ENCODE measurements around the gene PACRGL. TPM values are rescaled to one million over a fixed set of nuclear protein-coding genes. Genes with fewer than 3 reads are reported as not detected.

The PACRGL gene
- total and polyA plus RNA-seq, 10 of the 15 experiments (the other 5 are each of a cell fraction or from before 2014, with no cell fraction given), result 1.7 to 17.2 (median 7.3) TPM

DNA sequence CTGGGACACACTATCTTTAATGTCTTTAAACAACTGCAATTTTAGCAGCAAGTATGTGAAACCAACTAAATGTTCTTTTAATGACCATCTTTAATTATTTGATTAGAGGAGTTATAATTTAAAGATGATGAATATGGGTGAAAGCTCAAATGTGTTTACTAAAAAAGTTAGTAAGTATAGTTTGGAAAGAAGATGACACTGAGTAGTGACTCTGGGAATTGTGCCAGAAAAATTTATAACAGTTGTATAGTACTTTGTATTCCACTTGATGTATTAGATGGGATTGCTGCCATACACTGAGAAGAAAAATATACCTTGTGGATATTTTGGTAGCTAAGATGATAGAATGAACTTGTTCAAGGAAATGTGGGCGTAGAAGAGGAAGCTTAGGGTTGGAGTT lies 19.5 kb upstream of the PACRGL start (continued):
- TF ChIP-seq, protein P1, sequence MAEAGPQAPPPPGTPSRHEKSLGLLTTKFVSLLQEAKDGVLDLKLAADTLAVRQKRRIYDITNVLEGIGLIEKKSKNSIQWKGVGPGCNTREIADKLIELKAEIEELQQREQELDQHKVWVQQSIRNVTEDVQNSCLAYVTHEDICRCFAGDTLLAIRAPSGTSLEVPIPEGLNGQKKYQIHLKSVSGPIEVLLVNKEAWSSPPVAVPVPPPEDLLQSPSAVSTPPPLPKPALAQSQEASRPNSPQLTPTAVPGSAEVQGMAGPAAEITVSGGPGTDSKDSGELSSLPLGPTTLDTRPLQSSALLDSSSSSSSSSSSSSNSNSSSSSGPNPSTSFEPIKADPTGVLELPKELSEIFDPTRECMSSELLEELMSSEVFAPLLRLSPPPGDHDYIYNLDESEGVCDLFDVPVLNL (IDR thresholded peaks at IDR 0.05; ENCODE audit: low read depth, low read length), result no peak
- TF ChIP-seq CREM (IDR thresholded peaks at IDR 0.05; ENCODE audit: low read depth) (no peak), ZZZ3 (IDR thresholded peaks at IDR 0.05; ENCODE audit: control insufficient read depth, insufficient read length, low read depth) (no peak), SPI1 (IDR thresholded peaks at IDR 0.05; ENCODE audit: borderline replicate concordance, insufficient read depth, low read depth, low read length) (no peak), DPF2 (IDR thresholded peaks at IDR 0.05) (no peak), RFX5 (IDR thresholded peaks at IDR 0.05; ENCODE audit: low read depth, low read length) (no peak), MYB (IDR thresholded peaks at IDR 0.05; ENCODE audit: borderline replicate concordance, low read depth, low read length) (no peak), BMI1 (IDR thresholded peaks at IDR 0.05; ENCODE audit: borderline replicate concordance) (no peak), TCF3 (IDR thresholded peaks at IDR 0.05; ENCODE audit: borderline replicate concordance, insufficient read depth, low read depth, low read length) (no peak), ZNF384 (IDR thresholded peaks at IDR 0.05; ENCODE audit: borderline replicate concordance, low read depth, low read length) (no peak)

DNA sequence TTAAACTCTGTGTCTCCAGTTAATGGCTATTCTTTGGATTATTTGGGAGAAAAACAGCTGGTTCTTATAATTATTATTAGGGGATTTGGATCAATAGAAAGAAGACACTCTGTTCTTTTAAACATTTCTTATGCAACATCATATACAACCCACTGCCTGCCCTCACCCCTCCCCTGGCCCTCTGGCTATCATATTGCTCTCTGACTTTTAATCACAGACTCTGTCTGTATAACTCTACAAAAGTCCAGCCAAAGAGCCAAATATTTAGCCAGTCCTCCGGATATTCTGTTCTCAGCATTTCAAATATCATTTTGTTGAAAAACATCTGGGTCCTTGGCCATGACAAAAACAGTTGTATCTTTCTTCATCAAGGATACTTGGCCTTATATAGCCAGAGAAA lies 19.0 kb upstream of the PACRGL start:
- WGBS (ENCODE audit: insufficient coverage, insufficient replicate concordance, low lambda C conversion rate, missing lambda C conversion rate), result 45% methylated on average over 1 of the region's 1 CpG
- no peaks in the 10 kb centered on the region for H4K20me1 ChIP-seq (ENCODE audit: control insufficient read depth, insufficient read depth)
- H3K4me2 ChIP-seq (ENCODE audit: control insufficient read depth, insufficient read depth), result no peak overlapping the region
- no peaks in the 10 kb centered on the region for H3K36me3 ChIP-seq (ENCODE audit: control insufficient read depth in 2 of 2, insufficient read depth in 2 of 2, low read length in 1 of 2)
- H3K4me3 ChIP-seq, result no peak overlapping the region
- FAIRE-seq, result no peak
- H3K4me1 ChIP-seq (ENCODE audit: control insufficient read depth, insufficient read depth, low read length), result no peaks in the 10 kb centered on the region
- H3K9ac ChIP-seq (ENCODE audit: control insufficient read depth, insufficient read depth, low read length), result no peak overlapping the region
- no peaks in the 10 kb centered on the region for H3K27me3 ChIP-seq (replicated peaks in 1 of 2; ENCODE audit: control insufficient read depth in 2 of 2, insufficient read depth in 2 of 2, low read length in 1 of 2)
- no peak overlapping the region for H2AFZ ChIP-seq (ENCODE audit: control insufficient read depth, low read depth, low read length)
- ATAC-seq, result no peak
- H3K79me2 ChIP-seq (ENCODE audit: control insufficient read depth, insufficient read depth, low read length), result no peaks in the 10 kb centered on the region
- CTCF ChIA-PET, result interaction anchor here (0.8 kb wide), 1 partner anchor 286 kb away, joined by 4 read pairs; no protein-coding TSS in a partner anchor
- in situ Hi-C loops (cut with MboI) (loop anchor here (25.0 kb wide), 1 partner anchor 1444 kb away; no protein-coding TSS in a partner anchor), intact Hi-C loops (cut with micrococcal nuclease; ENCODE audit: unreplicated experiment) (loop anchor here (5.0 to 10.0 kb wide), 2 partner anchors 1456 to 1994 kb away; no protein-coding TSS in a partner anchor)
- BruUV-seq (replicated peaks), result no TSS peak
- H3K9me3 ChIP-seq (replicated peaks; ENCODE audit: control insufficient read depth, insufficient read depth, low read length), result no peaks in the 10 kb centered on the region
- no peak overlapping the region for H3K27ac ChIP-seq (ENCODE audit: control insufficient read depth, insufficient read depth)
- TF ChIP-seq, protein P2, sequence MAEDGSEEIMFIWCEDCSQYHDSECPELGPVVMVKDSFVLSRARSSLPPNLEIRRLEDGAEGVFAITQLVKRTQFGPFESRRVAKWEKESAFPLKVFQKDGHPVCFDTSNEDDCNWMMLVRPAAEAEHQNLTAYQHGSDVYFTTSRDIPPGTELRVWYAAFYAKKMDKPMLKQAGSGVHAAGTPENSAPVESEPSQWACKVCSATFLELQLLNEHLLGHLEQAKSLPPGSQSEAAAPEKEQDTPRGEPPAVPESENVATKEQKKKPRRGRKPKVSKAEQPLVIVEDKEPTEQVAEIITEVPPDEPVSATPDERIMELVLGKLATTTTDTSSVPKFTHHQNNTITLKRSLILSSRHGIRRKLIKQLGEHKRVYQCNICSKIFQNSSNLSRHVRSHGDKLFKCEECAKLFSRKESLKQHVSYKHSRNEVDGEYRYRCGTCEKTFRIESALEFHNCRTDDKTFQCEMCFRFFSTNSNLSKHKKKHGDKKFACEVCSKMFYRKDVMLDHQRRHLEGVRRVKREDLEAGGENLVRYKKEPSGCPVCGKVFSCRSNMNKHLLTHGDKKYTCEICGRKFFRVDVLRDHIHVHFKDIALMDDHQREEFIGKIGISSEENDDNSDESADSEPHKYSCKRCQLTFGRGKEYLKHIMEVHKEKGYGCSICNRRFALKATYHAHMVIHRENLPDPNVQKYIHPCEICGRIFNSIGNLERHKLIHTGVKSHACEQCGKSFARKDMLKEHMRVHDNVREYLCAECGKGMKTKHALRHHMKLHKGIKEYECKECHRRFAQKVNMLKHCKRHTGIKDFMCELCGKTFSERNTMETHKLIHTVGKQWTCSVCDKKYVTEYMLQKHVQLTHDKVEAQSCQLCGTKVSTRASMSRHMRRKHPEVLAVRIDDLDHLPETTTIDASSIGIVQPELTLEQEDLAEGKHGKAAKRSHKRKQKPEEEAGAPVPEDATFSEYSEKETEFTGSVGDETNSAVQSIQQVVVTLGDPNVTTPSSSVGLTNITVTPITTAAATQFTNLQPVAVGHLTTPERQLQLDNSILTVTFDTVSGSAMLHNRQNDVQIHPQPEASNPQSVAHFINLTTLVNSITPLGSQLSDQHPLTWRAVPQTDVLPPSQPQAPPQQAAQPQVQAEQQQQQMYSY (CRISPR knock-in tag; IDR thresholded peaks at IDR 0.05), result no peak
- TF ChIP-seq, protein P3, sequence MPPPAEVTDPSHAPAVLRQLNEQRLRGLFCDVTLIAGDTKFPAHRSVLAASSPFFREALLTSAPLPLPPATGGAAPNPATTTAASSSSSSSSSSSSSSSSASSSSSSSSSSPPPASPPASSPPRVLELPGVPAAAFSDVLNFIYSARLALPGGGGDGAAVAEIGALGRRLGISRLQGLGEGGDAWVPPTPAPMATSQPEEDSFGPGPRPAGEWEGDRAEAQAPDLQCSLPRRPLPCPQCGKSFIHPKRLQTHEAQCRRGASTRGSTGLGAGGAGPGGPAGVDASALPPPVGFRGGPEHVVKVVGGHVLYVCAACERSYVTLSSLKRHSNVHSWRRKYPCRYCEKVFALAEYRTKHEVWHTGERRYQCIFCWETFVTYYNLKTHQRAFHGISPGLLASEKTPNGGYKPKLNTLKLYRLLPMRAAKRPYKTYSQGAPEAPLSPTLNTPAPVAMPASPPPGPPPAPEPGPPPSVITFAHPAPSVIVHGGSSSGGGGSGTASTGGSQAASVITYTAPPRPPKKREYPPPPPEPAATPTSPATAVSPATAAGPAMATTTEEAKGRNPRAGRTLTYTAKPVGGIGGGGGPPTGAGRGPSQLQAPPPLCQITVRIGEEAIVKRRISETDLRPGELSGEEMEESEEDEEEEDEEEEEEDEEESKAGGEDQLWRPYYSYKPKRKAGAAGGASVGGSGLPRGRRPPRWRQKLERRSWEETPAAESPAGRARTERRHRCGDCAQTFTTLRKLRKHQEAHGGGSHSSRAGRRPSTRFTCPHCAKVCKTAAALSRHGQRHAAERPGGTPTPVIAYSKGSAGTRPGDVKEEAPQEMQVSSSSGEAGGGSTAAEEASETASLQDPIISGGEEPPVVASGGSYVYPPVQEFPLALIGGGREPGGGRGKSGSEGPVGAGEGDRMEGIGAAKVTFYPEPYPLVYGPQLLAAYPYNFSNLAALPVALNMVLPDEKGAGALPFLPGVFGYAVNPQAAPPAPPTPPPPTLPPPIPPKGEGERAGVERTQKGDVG (CRISPR knock-in tag; IDR thresholded peaks at IDR 0.05), result no peak
- TF ChIP-seq MXI1 (IDR thresholded peaks at IDR 0.05; ENCODE audit: low read depth, low read length) (no peak), MEF2B (IDR thresholded peaks at IDR 0.05; ENCODE audit: partially characterized antibody, poor library complexity, severe bottlenecking) (no peak), MTA2 (IDR thresholded peaks at IDR 0.05; ENCODE audit: low read depth) (no peak)
- RAD21 ChIA-PET (ENCODE audit: unreplicated experiment), result no interaction called here
- SMC1A ChIA-PET (ENCODE audit: uncharacterized antibody, unreplicated experiment), result no interaction called here
- POLR2A ChIA-PET, result no interaction called here
- no peak for DNase-seq (ENCODE audit: low read depth, low spot score)
